Loucy (cell line): ENCODE results near the gene C2orf49.

Experiments
- H2AFZ ChIP-seq: fragments of 200-600 bp; sonication (generic); 2 replicates; pipeline ENCODE4 v1.6.0; 2016; ENCODE audit warnings: antibody characterized with exemption, mild to moderate bottlenecking, low read length, moderate library complexity
- H3F3A ChIP-seq: fragments of 200-600 bp; 2 replicates; pipeline ENCODE4 v1.6.0; 2016; ENCODE audit warnings: antibody characterized with exemption, low read depth, mild to moderate bottlenecking
- H3K27me3 ChIP-seq: fragments of 200-600 bp; sonication (generic); 2 replicates; pipeline ENCODE4 v1.6.1; 2014; ENCODE audit warnings: low read length, mild to moderate bottlenecking; ENCODE audit not compliant: insufficient read depth, poor library complexity, severe bottlenecking
- H3K36me3 ChIP-seq: fragments of 200-600 bp; sonication (generic); 2 replicates; pipeline ENCODE4 v1.6.1; 2016; ENCODE audit warnings: low read length; ENCODE audit not compliant: insufficient read depth
- H3K4me1 ChIP-seq: fragments of 200-600 bp; sonication (generic); 2 replicates; pipeline ENCODE4 v1.5.1; 2014; ENCODE audit warnings: low read length, mild to moderate bottlenecking; ENCODE audit not compliant: insufficient read depth, poor library complexity, severe bottlenecking
- H3K4me2 ChIP-seq: fragments of 200-600 bp; sonication (generic); 2 replicates; pipeline ENCODE4 v1.6.0; 2014; ENCODE audit warnings: antibody characterized with exemption, low read length, low read depth, mild to moderate bottlenecking; ENCODE audit not compliant: poor library complexity, severe bottlenecking
- H3K4me3 ChIP-seq: fragments of 200-600 bp; sonication (generic); 2 replicates; pipeline ENCODE4 v1.5.1; 2014; ENCODE audit warnings: low read length, mild to moderate bottlenecking, mixed read lengths; ENCODE audit not compliant: poor library complexity, severe bottlenecking
- H3K79me2 ChIP-seq: fragments of 200-600 bp; sonication (generic); 2 replicates; pipeline ENCODE4 v1.6.1; 2014; ENCODE audit warnings: low read length; ENCODE audit not compliant: insufficient read depth
- H3K9ac ChIP-seq: fragments of 200-600 bp; sonication (generic); 2 replicates; pipeline ENCODE4 v1.6.0; 2014; ENCODE audit warnings: mild to moderate bottlenecking, low read depth, low read length, moderate library complexity; ENCODE audit not compliant: poor library complexity, severe bottlenecking
- H3K9me2 ChIP-seq: fragments of 200-600 bp; sonication (generic); replicated peaks from 2 replicates; pipeline ENCODE4 v1.6.1; 2016; ENCODE audit warnings: low read depth, low read length, mixed read lengths
- H3K9me3 ChIP-seq: fragments of 200-600 bp; sonication (generic); 2 replicates; pipeline ENCODE4 v1.6.1; 2014; ENCODE audit warnings: mild to moderate bottlenecking, antibody characterized with exemption, low read length, low read depth; ENCODE audit not compliant: insufficient read depth
- H4K20me1 ChIP-seq: fragments of 200-600 bp; sonication (generic); 2 replicates; pipeline ENCODE4 v1.6.0; 2014; ENCODE audit warnings: antibody characterized with exemption, low read length, mild to moderate bottlenecking; ENCODE audit not compliant: insufficient read depth, poor library complexity, severe bottlenecking
- CTCF ChIP-seq: fragments of 200-600 bp; sonication (generic); conservative IDR thresholded peaks from 2 replicates; pipeline ENCODE4 v1.5.1; 2014; ENCODE audit warnings: mild to moderate bottlenecking, antibody characterized with exemption, low read length
- EZH2phosphoT487 ChIP-seq: fragments of 200-600 bp; IDR thresholded peaks from 2 replicates; pipeline ENCODE4 v1.6.1; 2018; ENCODE audit warnings: antibody characterized with exemption, mild to moderate bottlenecking, moderate library complexity, borderline replicate concordance

The C2orf49 gene

GRCh38 chr2:105290981-105291660, 46.2 kb upstream of the C2orf49 start:
- peaks cover 3% of the 10 kb centered on the region; the same call in 1 of the 2 replicates for H3K79me2 ChIP-seq

GRCh38 chr2:105291981-105292380, 45.4 kb upstream of the C2orf49 start:
- Histone ChIP-seq H3K79me2 (peaks cover 3% of the 10 kb centered on the region; the same call in 1 of the 2 replicates), H3K4me1 (no peaks in the 10 kb centered on the region), H3K9me3 (no peaks in the 10 kb centered on the region), H3K4me2 (no peak overlapping the region), H3F3A (no peaks in the 10 kb centered on the region), H3K27me3 (no peaks in the 10 kb centered on the region), H4K20me1 (no peaks in the 10 kb centered on the region), H2AFZ (no peak overlapping the region), H3K9me2 (no peaks in the 10 kb centered on the region), H3K9ac (no peak overlapping the region), H3K36me3 (peaks cover 90% of the 10 kb centered on the region; the same call in 1 of the 2 replicates), H3K4me3 (no peak overlapping the region)
- no peak for TF ChIP-seq CTCF
- TF ChIP-seq EZH2phosphoT487, result no peak

More at GRCh38 chr2:105290981-105291660, 46.2 kb upstream of the C2orf49 start:
- Histone ChIP-seq H4K20me1 (no peaks in the 10 kb centered on the region), H3F3A (no peaks in the 10 kb centered on the region), H3K9ac (no peak overlapping the region), H3K36me3 (peaks cover 91% of the 10 kb centered on the region; the same call in 1 of the 2 replicates), H3K9me2 (no peaks in the 10 kb centered on the region), H3K4me3 (no peak overlapping the region), H3K4me1 (no peaks in the 10 kb centered on the region), H3K4me2 (no peak overlapping the region), H3K9me3 (no peaks in the 10 kb centered on the region), H2AFZ (no peak overlapping the region), H3K27me3 (no peaks in the 10 kb centered on the region)
- TF ChIP-seq CTCF (no peak), EZH2phosphoT487 (no peak)

GRCh38 chr2:105294046-105294445, 43.3 kb upstream of the C2orf49 start:
- Histone ChIP-seq H3F3A (no peaks in the 10 kb centered on the region), H4K20me1 (no peaks in the 10 kb centered on the region), H3K27me3 (no peaks in the 10 kb centered on the region), H3K4me2 (no peak overlapping the region), H3K9me2 (no peaks in the 10 kb centered on the region), H3K4me1 (no peaks in the 10 kb centered on the region), H3K36me3 (peaks cover 91% of the 10 kb centered on the region), H3K4me3 (no peak overlapping the region), H3K9me3 (no peaks in the 10 kb centered on the region), H3K79me2 (no peaks in the 10 kb centered on the region), H3K9ac (no peak overlapping the region), H2AFZ (no peak overlapping the region)
- TF ChIP-seq EZH2phosphoT487 (no peak), CTCF (no peak)
